Activated naive CD4-positive, alpha-beta T cell treated with anti-CD3 and anti-CD28 coated beads, Interleukin-2, amount 50 U/mL, for 24 hours (primary cell): ENCODE data around the gene CELA2B.
A peak's percentile ranks its signal among the peaks of the same experiment; 100 is the strongest.
"Not testable (repeated sequence)": the region's sequence is repeated elsewhere in the genome, so short reads cannot be mapped to it uniquely, and the experiment has no call there.

Experiments
- H3K27ac Mint-ChIP-seq: one replicate; pipeline ENCODE4 v1.8.0; 2021; ENCODE audit warnings: mild to moderate bottlenecking, mixed read lengths
- H3K27me3 Mint-ChIP-seq: one replicate; pipeline ENCODE4 v1.8.0; 2021; ENCODE audit warnings: mixed read lengths
- H3K36me3 Mint-ChIP-seq: one replicate; pipeline ENCODE4 v1.8.0; 2021; ENCODE audit warnings: mixed read lengths
- H3K4me1 Mint-ChIP-seq: one replicate; pipeline ENCODE4 v1.8.0; 2021; ENCODE audit warnings: mixed read lengths
- H3K4me3 Mint-ChIP-seq: one replicate; pipeline ENCODE4 v1.8.0; 2021; ENCODE audit warnings: mild to moderate bottlenecking, mixed read lengths
- H3K9me3 Mint-ChIP-seq: one replicate; pipeline ENCODE4 v1.8.0; 2021; ENCODE audit warnings: mixed read lengths

Gene CELA2B

GRCh38 chr1:15501208-15502032 is 25.5 kb downstream of the CELA2B start:
- no peak overlapping the region for H3K27ac Mint-ChIP-seq
- H3K36me3 Mint-ChIP-seq: peaks cover 7% of the 10 kb centered on the region
- no peaks in the 10 kb centered on the region for H3K4me1 Mint-ChIP-seq
- H3K27me3 Mint-ChIP-seq: no peaks in the 10 kb centered on the region
- no peak overlapping the region for H3K4me3 Mint-ChIP-seq
- H3K9me3 Mint-ChIP-seq: no peaks in the 10 kb centered on the region

GRCh38 chr1:15504436-15504835 is 28.5 kb downstream of the CELA2B start:
- no peaks in the 10 kb centered on the region for H3K4me1 Mint-ChIP-seq
- H3K36me3 Mint-ChIP-seq: peaks cover 4% of the 10 kb centered on the region

GRCh38 chr1:15506831-15507230 is 30.9 kb downstream of the CELA2B start:
- no peak overlapping the region for H3K27ac Mint-ChIP-seq
- H3K36me3 Mint-ChIP-seq: peaks cover 10% of the 10 kb centered on the region
- H3K4me3 Mint-ChIP-seq: no peak overlapping the region
- H3K9me3 Mint-ChIP-seq: no peaks in the 10 kb centered on the region
- H3K27me3 Mint-ChIP-seq: no peaks in the 10 kb centered on the region
- no peaks in the 10 kb centered on the region for H3K4me1 Mint-ChIP-seq

More at GRCh38 chr1:15504436-15504835, 28.5 kb downstream of the CELA2B start:
- H3K9me3 Mint-ChIP-seq: no peaks in the 10 kb centered on the region
- no peak overlapping the region for H3K4me3 Mint-ChIP-seq
- no peaks in the 10 kb centered on the region for H3K27me3 Mint-ChIP-seq
- no peak overlapping the region for H3K27ac Mint-ChIP-seq

GRCh38 chr1:15507278-15507677 is 31.4 kb downstream of the CELA2B start:
- Mint-ChIP-seq H3K27ac (no peak overlapping the region), H3K9me3 (no peaks in the 10 kb centered on the region), H3K4me3 (no peak overlapping the region), H3K4me1 (no peaks in the 10 kb centered on the region), H3K27me3 (no peaks in the 10 kb centered on the region), H3K36me3 (peaks cover 10% of the 10 kb centered on the region)

GRCh38 chr1:15508700-15509487 is 33.0 kb downstream of the CELA2B start:
- no peaks in the 10 kb centered on the region for H3K27me3 Mint-ChIP-seq
- H3K36me3 Mint-ChIP-seq: peaks cover 11% of the 10 kb centered on the region
- no peaks in the 10 kb centered on the region for H3K4me1 Mint-ChIP-seq

GRCh38 chr1:15509586-15509985 is 33.7 kb downstream of the CELA2B start:
- Mint-ChIP-seq H3K4me1 (peaks cover 3% of the 10 kb centered on the region), H3K36me3 (peaks cover 11% of the 10 kb centered on the region), H3K4me3 (no peak overlapping the region), H3K9me3 (no peaks in the 10 kb centered on the region), H3K27ac (no peak overlapping the region), H3K27me3 (no peaks in the 10 kb centered on the region)

More at GRCh38 chr1:15508700-15509487, 33.0 kb downstream of the CELA2B start:
- Mint-ChIP-seq H3K9me3 (no peaks in the 10 kb centered on the region), H3K27ac (no peak overlapping the region), H3K4me3 (no peak overlapping the region)

- peaks cover 11% of the 10 kb centered on the region for H3K4me1 Mint-ChIP-seq
- no peaks in the 10 kb centered on the region for H3K9me3 Mint-ChIP-seq
- no peak overlapping the region for H3K27ac Mint-ChIP-seq
- H3K4me3 Mint-ChIP-seq: no peak overlapping the region
- peaks cover 11% of the 10 kb centered on the region for H3K36me3 Mint-ChIP-seq
- H3K27me3 Mint-ChIP-seq: no peaks in the 10 kb centered on the region
Observed at GRCh38 chr1:15510611-15511405, 34.9 kb downstream of the CELA2B start.

- peaks cover 11% of the 10 kb centered on the region for H3K4me1 Mint-ChIP-seq
- H3K4me3 Mint-ChIP-seq: no peak overlapping the region
- peaks cover 14% of the 10 kb centered on the region for H3K36me3 Mint-ChIP-seq
- no peak overlapping the region for H3K27ac Mint-ChIP-seq
- no peaks in the 10 kb centered on the region for H3K27me3 Mint-ChIP-seq
- H3K9me3 Mint-ChIP-seq: no peaks in the 10 kb centered on the region
Observed at GRCh38 chr1:15513192-15513591, 37.3 kb downstream of the CELA2B start.

- no peak overlapping the region for H3K27ac Mint-ChIP-seq
- peaks cover 11% of the 10 kb centered on the region for H3K4me1 Mint-ChIP-seq
- H3K36me3 Mint-ChIP-seq: peaks cover 14% of the 10 kb centered on the region
- no peaks in the 10 kb centered on the region for H3K9me3 Mint-ChIP-seq
- H3K27me3 Mint-ChIP-seq: no peaks in the 10 kb centered on the region
- H3K4me3 Mint-ChIP-seq: no peak overlapping the region
Observed at GRCh38 chr1:15513919-15514318, 38.0 kb downstream of the CELA2B start.

GRCh38 chr1:15514557-15514956 is 38.7 kb downstream of the CELA2B start:
- peaks cover 11% of the 10 kb centered on the region for H3K4me1 Mint-ChIP-seq
- H3K36me3 Mint-ChIP-seq: peaks cover 14% of the 10 kb centered on the region
- H3K27ac Mint-ChIP-seq, H3K27me3 Mint-ChIP-seq, H3K4me3 Mint-ChIP-seq, H3K9me3 Mint-ChIP-seq: not testable (repeated sequence)

GRCh38 chr1:15515022-15515663 is 39.2 kb downstream of the CELA2B start:
- Mint-ChIP-seq H3K27me3 (no peaks in the 10 kb centered on the region), H3K36me3 (peaks cover 14% of the 10 kb centered on the region), H3K4me1 (peaks cover 11% of the 10 kb centered on the region)

GRCh38 chr1:15519625-15520024 is 43.7 kb downstream of the CELA2B start:
- peaks cover 5% of the 10 kb centered on the region for H3K36me3 Mint-ChIP-seq
- H3K4me3 Mint-ChIP-seq: no peak overlapping the region
- no peaks in the 10 kb centered on the region for H3K27me3 Mint-ChIP-seq
- no peak overlapping the region for H3K27ac Mint-ChIP-seq
- peaks cover 29% of the 10 kb centered on the region for H3K4me1 Mint-ChIP-seq
- H3K9me3 Mint-ChIP-seq: no peaks in the 10 kb centered on the region

More at GRCh38 chr1:15515022-15515663, 39.2 kb downstream of the CELA2B start:
- H3K9me3 Mint-ChIP-seq: no peaks in the 10 kb centered on the region
- H3K27ac Mint-ChIP-seq: no peak overlapping the region
- H3K4me3 Mint-ChIP-seq: no peak overlapping the region

GRCh38 chr1:15521206-15521906 is 45.5 kb downstream of the CELA2B start:
- not testable (repeated sequence) for H3K27me3 Mint-ChIP-seq, H3K36me3 Mint-ChIP-seq, H3K27ac Mint-ChIP-seq, H3K9me3 Mint-ChIP-seq
- peak overlapping the region; percentile 15 for H3K4me3 Mint-ChIP-seq
- H3K4me1 Mint-ChIP-seq: peaks cover 37% of the 10 kb centered on the region

- H3K9me3 Mint-ChIP-seq: no peaks in the 10 kb centered on the region
- no peaks in the 10 kb centered on the region for H3K36me3 Mint-ChIP-seq
- peak overlapping the region; percentile 24 for H3K4me3 Mint-ChIP-seq
- no peak overlapping the region for H3K27ac Mint-ChIP-seq
- H3K4me1 Mint-ChIP-seq: peaks cover 43% of the 10 kb centered on the region
- H3K27me3 Mint-ChIP-seq: no peaks in the 10 kb centered on the region
Observed at GRCh38 chr1:15522551-15522950, 46.6 kb downstream of the CELA2B start.
